GM10266 (cell line): Measurements from ENCODE around the gene GPR160.

Source experiments
- DNase-seq: peaks from one replicate; pipeline ENCODE4 v3.0.0; 2012; ENCODE audit errors: extremely low spot score
- TF ChIP-seq, protein P1 (sequence below): IDR thresholded peaks from 2 replicates; pipeline ENCODE4 v1.5.1; 2012; ENCODE audit warnings: mild to moderate bottlenecking, low read depth; ENCODE audit not compliant: control insufficient read depth, insufficient read depth; ENCODE audit errors: missing control alignments

Gene GPR160

DNA sequence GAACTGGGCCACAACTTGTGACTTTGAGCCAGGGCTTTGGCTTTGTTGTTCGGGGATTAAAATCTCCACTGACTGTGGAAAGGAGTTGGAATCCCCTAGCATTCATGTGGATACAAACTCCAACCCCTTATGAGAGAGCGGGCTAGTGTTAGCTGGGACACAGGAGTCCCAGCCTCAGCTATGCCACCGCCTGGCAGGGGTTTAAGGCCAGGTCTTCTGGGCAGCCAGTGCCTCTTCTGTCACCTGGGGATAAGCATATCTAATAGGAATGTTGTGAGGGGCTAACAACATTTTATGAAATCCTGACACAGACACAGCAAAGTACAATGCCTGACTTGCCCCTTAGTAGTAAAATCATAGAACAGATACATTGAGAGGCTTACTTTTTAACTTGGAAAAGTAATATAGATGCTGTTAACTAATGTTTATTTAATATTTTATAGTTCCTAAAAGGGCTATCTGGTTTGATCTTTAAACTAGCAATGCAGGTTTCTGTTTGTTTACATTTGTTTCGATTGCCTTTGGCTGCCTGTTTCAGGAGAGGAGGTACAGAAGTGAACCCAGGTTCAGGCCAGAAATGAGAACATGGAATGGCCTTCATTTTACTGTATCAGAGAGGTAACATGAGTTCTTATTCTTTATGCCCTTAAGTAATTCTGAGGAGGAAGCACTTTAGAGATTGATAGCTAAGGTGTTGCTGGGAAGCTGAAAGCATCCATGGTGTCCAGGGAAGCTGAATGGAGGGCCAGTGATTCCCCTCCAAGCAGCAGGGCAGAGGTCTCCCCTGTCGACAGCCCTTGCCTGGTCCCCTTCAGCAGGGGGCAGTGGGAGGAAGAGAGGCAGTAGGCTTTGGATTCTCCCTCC, 8.7 kb downstream of the GPR160 start:
- TF ChIP-seq, protein P1, sequence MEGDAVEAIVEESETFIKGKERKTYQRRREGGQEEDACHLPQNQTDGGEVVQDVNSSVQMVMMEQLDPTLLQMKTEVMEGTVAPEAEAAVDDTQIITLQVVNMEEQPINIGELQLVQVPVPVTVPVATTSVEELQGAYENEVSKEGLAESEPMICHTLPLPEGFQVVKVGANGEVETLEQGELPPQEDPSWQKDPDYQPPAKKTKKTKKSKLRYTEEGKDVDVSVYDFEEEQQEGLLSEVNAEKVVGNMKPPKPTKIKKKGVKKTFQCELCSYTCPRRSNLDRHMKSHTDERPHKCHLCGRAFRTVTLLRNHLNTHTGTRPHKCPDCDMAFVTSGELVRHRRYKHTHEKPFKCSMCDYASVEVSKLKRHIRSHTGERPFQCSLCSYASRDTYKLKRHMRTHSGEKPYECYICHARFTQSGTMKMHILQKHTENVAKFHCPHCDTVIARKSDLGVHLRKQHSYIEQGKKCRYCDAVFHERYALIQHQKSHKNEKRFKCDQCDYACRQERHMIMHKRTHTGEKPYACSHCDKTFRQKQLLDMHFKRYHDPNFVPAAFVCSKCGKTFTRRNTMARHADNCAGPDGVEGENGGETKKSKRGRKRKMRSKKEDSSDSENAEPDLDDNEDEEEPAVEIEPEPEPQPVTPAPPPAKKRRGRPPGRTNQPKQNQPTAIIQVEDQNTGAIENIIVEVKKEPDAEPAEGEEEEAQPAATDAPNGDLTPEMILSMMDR: no peak
- no peak for DNase-seq

DNA sequence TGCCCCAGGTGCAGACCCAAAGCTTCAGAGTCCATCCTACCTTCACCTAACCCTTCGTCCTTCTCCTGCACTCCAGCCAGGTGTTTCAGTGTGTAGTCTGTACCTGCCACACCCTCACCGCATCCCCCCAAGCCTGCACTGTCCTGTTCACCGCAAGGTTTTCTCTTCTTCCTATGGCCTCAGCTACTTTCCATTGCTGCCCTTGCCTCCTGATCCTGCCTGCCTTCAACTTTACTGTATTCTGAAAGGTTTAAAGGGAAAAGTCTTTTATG, 9.3 kb downstream of the GPR160 start:
- no peak for DNase-seq
- TF ChIP-seq, protein P1: no peak

- DNase-seq: no peak
- TF ChIP-seq, protein P1: no peak
Measured at GRCh38 chr3:170049146-170050000, 11.6 kb downstream of the GPR160 start.

- TF ChIP-seq, protein P1: no peak
- no peak for DNase-seq
Measured at GRCh38 chr3:170050753-170051152, 13.0 kb downstream of the GPR160 start.

DNA sequence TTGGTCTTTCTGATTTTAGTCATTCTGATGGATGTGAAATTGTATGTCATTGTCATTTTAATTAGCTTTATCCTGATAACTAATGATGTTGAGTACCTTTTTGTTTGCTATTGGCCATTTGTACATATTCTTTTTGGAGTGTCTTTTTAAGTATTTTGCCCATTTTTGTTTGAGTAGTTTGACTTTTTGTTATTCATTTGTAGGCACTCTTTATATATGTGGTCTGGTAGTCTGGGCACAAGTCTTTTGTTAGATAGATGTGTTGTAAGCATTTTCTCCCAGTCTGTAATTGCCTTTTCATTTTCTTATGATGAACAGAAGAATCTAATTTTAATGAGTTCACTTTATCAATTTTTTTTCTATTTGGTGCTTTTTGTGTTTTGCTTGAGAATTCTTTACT, 14.6 kb downstream of the GPR160 start:
- no peak for DNase-seq
- TF ChIP-seq, protein P1: no peak

GRCh38 chr3:170054204-170054603, 16.4 kb downstream of the GPR160 start:
- TF ChIP-seq, protein P1: peak; percentile 57
- DNase-seq: peak; percentile 54

- DNase-seq: peak; percentile 74
- TF ChIP-seq, protein P1: no peak
Measured at GRCh38 chr3:170055209-170055608, 17.4 kb downstream of the GPR160 start.
